Psoas muscle (tissue), 8 donors: ENCODE measurements around the gene BTG2. TPM values are rescaled to one million over a fixed set of nuclear protein-coding genes. Genes with fewer than 3 reads are reported as not detected.

Experiments used
- ATAC-seq, 4 donors: fragments of 200-7000 bp; cut with Tn5 transposase; one replicate each; pipeline ENCODE4 v1.9.1; 2020; ENCODE audit warnings: moderate library complexity in 3 of 4, mild to moderate bottlenecking in 2 of 4
- DNase-seq, 2 donors: peaks; one replicate each; pipeline ENCODE4 v3.0.0-alpha.2; 2020
- H3K27ac ChIP-seq: fragments of 200-600 bp; one replicate; pipeline ENCODE4 v1.8.0; 2022
- H3K27me3 ChIP-seq, 3 donors: fragments of 200-600 bp in 1 of 3; one replicate each; pipeline versions ENCODE4 v1.6.1 to v1.8.0; 2013 to 2022; ENCODE audit warnings: low read length in 2 of 3, mild to moderate bottlenecking in 2 of 3, moderate library complexity in 1 of 3; ENCODE audit not compliant: insufficient read depth in 3 of 3
- H3K36me3 ChIP-seq, 2 donors: fragments of 200-600 bp in 1 of 2; one replicate each; pipeline versions ENCODE4 v1.6.1 to v1.8.0; 2013 to 2022; ENCODE audit warnings: low read depth in 1 of 2, mild to moderate bottlenecking in 1 of 2, moderate library complexity in 1 of 2; ENCODE audit not compliant: insufficient read depth in 1 of 2
- H3K4me1 ChIP-seq: fragments of 200-600 bp; one replicate; pipeline ENCODE4 v1.8.0; 2022
- H3K4me3 ChIP-seq: fragments of 200-600 bp; one replicate; pipeline ENCODE4 v1.8.0; 2022; ENCODE audit warnings: mild to moderate bottlenecking
- H3K9me3 ChIP-seq: fragments of 200-600 bp; one replicate; pipeline ENCODE4 v1.8.0; 2022
- CTCF ChIP-seq: fragments of 200-600 bp; IDR thresholded peaks from one replicate; pipeline ENCODE4 v1.8.0; 2022; ENCODE audit warnings: antibody characterized with exemption
- WGBS, 3 donors: extraction: QIAGEN DNeasy Blood & Tissue Kit; methylation state at CpG; one replicate each; pipeline versions ENCODE4 v1.1.6 to v1.1.7; 2013; 5-methylcytosine and 5-hydroxymethylcytosine counted together
- intact Hi-C, 2 donors: fragments of 100-400 bp; cut with DNase I; formaldehyde crosslinking; loops; one replicate each; pipeline versions ENCODE4 v1.11.0 to v1.14.2; 2022
- polyA plus RNA-seq, 3 donors: library from polyadenylated mRNA; stranded (reverse); fragments of 200-250 nt; gene quantifications; one replicate each; pipeline ENCODE4 v1.2.3, GENCODE V29; 2013
- total RNA-seq, 4 donors: library from RNA; stranded (reverse); fragmentation: NEBNext Ultra II Directional in 2 of 4; extraction: Animal tissue kit (Norgen Biotek cat#: 25700) in 2 of 4; gene quantifications; one replicate each; pipeline versions ENCODE4 v1.2.1 to v1.2.4, GENCODE V29; 2021 to 2023
- donor health status: healthy with polysubstance abuse.
- donor health status: DM: no; HTN: no; CAD: no; lungs with moderate emphysema.
- donor health status: Bipolar disorder and iron deficiency.
- donor health status: healthy.
- donor health status: DM: yes; HTN: yes; CAD: no.
- donor health status: DM: no; HTN: no; CAD: no.
- donor health status: DM: no; HTN: no; CAD: no.
- donor health status: DM: yes; HTN: yes; CAD: no.

Gene BTG2
- total and polyA plus RNA-seq, 7 donors = 17.6 to 360 (median 119) TPM

- H3K9me3 ChIP-seq = no peaks in the 10 kb centered on the region
- ATAC-seq = no peak
- no peak for TF ChIP-seq CTCF
- H3K27me3 ChIP-seq = no peaks in the 10 kb centered on the region
- intact Hi-C loops = loop anchor here in 1 of 2 donors (2.0 to 5.0 kb wide), 2 partner anchors 70 to 217 kb away; no protein-coding TSS in a partner anchor
- WGBS, 3 donors = 73 to 81% (median 79%) methylated on average over 4 of the region's 4 CpGs
- no peak for DNase-seq
- H3K27ac ChIP-seq = peak overlapping the region; percentile 78
- peaks cover 59% of the 10 kb centered on the region for H3K4me1 ChIP-seq
- no peaks in the 10 kb centered on the region for H3K36me3 ChIP-seq
- no peak overlapping the region for H3K4me3 ChIP-seq
Measured at GRCh38 chr1:203270448-203270847, 34.9 kb upstream of the BTG2 start.

- DNase-seq (no peak), ATAC-seq (no peak)
- no peak for TF ChIP-seq CTCF
- H3K9me3 ChIP-seq = no peaks in the 10 kb centered on the region
- 49 to 56% (median 55%) methylated on average over 8 of the region's 8 CpGs for WGBS, 3 donors
- intact Hi-C loops = loop anchor here in 1 of 2 donors (2.0 to 5.0 kb wide), 2 partner anchors 70 to 216 kb away; no protein-coding TSS in a partner anchor
- H3K27ac ChIP-seq = peak overlapping the region; percentile 78
- peaks cover 66% of the 10 kb centered on the region for H3K4me1 ChIP-seq
- no peaks in the 10 kb centered on the region for H3K36me3 ChIP-seq
- no peak overlapping the region for H3K4me3 ChIP-seq
- no peaks in the 10 kb centered on the region for H3K27me3 ChIP-seq
Measured at GRCh38 chr1:203271018-203271743, 34.1 kb upstream of the BTG2 start.

DNA sequence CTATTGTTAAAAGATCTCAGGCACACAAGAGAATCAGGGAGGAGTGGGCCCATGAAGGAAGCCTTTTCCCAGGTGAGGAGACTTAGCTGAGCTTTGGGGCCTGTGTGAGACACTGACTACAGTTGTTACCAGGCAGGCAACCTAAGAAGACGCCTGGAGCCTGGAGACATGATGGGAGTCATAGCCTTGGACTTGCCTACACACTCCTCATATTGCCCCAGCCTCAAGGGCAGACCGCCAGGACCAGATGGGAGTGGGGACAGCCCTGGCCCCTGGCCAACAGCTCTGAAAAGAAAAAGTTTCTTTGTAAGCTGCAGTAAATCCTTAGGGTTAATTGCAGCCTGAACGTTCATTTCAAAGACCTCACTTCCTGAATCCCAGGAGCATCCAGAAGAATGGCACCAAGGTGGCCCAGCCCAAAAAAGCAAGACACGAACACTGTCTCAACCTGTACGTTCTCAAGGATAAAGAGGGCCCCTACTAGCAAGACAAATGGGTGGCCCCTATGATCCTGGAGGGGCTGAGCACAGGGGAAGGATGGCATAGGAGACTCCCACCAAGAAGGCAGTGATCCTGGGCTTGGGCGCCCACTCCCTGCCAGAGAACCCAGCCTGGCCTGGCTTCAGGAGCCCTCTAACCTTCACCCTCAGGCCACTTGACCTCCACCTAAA is 33.2 kb upstream of the BTG2 start:
- H3K27ac ChIP-seq = no peak overlapping the region
- DNase-seq = no peak
- no peaks in the 10 kb centered on the region for H3K27me3 ChIP-seq
- no peak for ATAC-seq
- no peaks in the 10 kb centered on the region for H3K9me3 ChIP-seq
- peaks cover 75% of the 10 kb centered on the region for H3K4me1 ChIP-seq
- H3K36me3 ChIP-seq = no peaks in the 10 kb centered on the region
- WGBS, 3 donors = 67 to 73% (median 69%) methylated on average over 6 of the region's 6 CpGs
- no peak for TF ChIP-seq CTCF
- H3K4me3 ChIP-seq = no peak overlapping the region
- intact Hi-C loops = loop anchor here (2.0 to 5.0 kb wide), 5 partner anchors 63 to 215 kb away; no protein-coding TSS in a partner anchor

- no peak for ATAC-seq
- Histone ChIP-seq H3K27me3 (no peaks in the 10 kb centered on the region), H3K27ac (peak overlapping the region; percentile 91), H3K36me3 (no peaks in the 10 kb centered on the region), H3K4me3 (peak overlapping the region; percentile 59), H3K9me3 (no peaks in the 10 kb centered on the region), H3K4me1 (peaks cover 79% of the 10 kb centered on the region)
- TF ChIP-seq CTCF = no peak
- intact Hi-C loops = loop anchor here (1.0 to 5.0 kb wide), 6 partner anchors 35 to 215 kb away; no protein-coding TSS in a partner anchor
- no peak for DNase-seq
- WGBS, 3 donors = 25 to 28% (median 26%) methylated on average over 17 of the region's 17 CpGs
Measured at GRCh38 chr1:203272633-203273205, 32.6 kb upstream of the BTG2 start.
